ENCODE measurements around the gene AADACL3. TPM values are rescaled to one million over a fixed set of nuclear protein-coding genes. Genes with fewer than 3 reads are reported as not detected.

AADACL3 gene
- total and polyA plus RNA-seq, 2 of the 13 experiments (the other 11 are each of a cell fraction or from before 2014, with no cell fraction given), result not detected

- TF ChIP-seq ZSCAN29 (CRISPR knock-in tag; conservative IDR thresholded peaks at IDR 0.05) (no peak), ISX (CRISPR knock-in tag; conservative IDR thresholded peaks at IDR 0.05) (no peak), GPBP1L1 (CRISPR knock-in tag; IDR thresholded peaks at IDR 0.05) (no peak), CCAR2 (optimal IDR thresholded peaks at IDR 0.05; ENCODE audit: low read depth, low read length) (no peak), ZNF775 (CRISPR knock-in tag; IDR thresholded peaks at IDR 0.05; ENCODE audit: borderline replicate concordance) (no peak), NFRKB (IDR thresholded peaks at IDR 0.05) (no peak)
These were observed 37.1 kb upstream of the AADACL3 start (continued) for GRCh38 chr1:12678820-12679219.

- no peaks in the 10 kb centered on the region for H3K4me1 ChIP-seq (ENCODE audit: insufficient read depth, low read length)
- H3K9me3 ChIP-seq (ENCODE audit: low read length), result no peaks in the 10 kb centered on the region
- no peaks in the 10 kb centered on the region for H4K20me1 ChIP-seq (ENCODE audit: insufficient read depth, low read length)
- BruUV-seq (replicated peaks), result no TSS peak
- no peak overlapping the region for H2AFZ ChIP-seq (ENCODE audit: low read length)
- ATAC-seq (no peak), DNase-seq (ENCODE audit: low spot score) (no peak), FAIRE-seq (no peak)
- in situ Hi-C loops (cut with HindIII; ENCODE audit: extremely low pct_ligation_motif_present, low pct_unique_long_range_greater_than_20kb) (no loop called here), intact Hi-C loops (cut with micrococcal nuclease; ENCODE audit: unreplicated experiment) (no loop called here)
- WGBS (ENCODE audit: low lambda C conversion rate), result 1% methylated on average over 2 of the region's 2 CpGs
- no peaks in the 10 kb centered on the region for H3K36me3 ChIP-seq (replicated peaks in 1 of 2; ENCODE audit: control insufficient read depth in 1 of 2, insufficient read depth in 2 of 2, low read length in 2 of 2)
- no peak overlapping the region for H3K4me3 ChIP-seq (replicated peaks in 1 of 3; ENCODE audit: insufficient read depth in 1 of 3, low read depth in 2 of 3, low read length in 3 of 3)
- H3K79me2 ChIP-seq (ENCODE audit: insufficient read depth, low read length), result no peaks in the 10 kb centered on the region
- H3K27me3 ChIP-seq (ENCODE audit: control insufficient read depth in 1 of 2, insufficient read depth in 2 of 2, low read length in 2 of 2), result peaks cover 3% of the 10 kb centered on the region in 2 experiments; a peak in 3 of 5 replicates
- ChIA-PET CTCF (ENCODE audit: low intra/inter-chr PET ratio, low total read pairs) (no interaction called here), POLR2A (no interaction called here)
- H3K9ac ChIP-seq (ENCODE audit: insufficient read depth, low read depth, low read length), result no peak overlapping the region
- TF ChIP-seq, protein P1, sequence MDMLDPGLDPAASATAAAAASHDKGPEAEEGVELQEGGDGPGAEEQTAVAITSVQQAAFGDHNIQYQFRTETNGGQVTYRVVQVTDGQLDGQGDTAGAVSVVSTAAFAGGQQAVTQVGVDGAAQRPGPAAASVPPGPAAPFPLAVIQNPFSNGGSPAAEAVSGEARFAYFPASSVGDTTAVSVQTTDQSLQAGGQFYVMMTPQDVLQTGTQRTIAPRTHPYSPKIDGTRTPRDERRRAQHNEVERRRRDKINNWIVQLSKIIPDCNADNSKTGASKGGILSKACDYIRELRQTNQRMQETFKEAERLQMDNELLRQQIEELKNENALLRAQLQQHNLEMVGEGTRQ (IDR thresholded peaks at IDR 0.05; ENCODE audit: low read depth, low read length), result no peak
- TF ChIP-seq, protein P1 (CRISPR knock-in tag; IDR thresholded peaks at IDR 0.05; ENCODE audit: borderline replicate concordance), result no peak
- TF ChIP-seq, protein P2, sequence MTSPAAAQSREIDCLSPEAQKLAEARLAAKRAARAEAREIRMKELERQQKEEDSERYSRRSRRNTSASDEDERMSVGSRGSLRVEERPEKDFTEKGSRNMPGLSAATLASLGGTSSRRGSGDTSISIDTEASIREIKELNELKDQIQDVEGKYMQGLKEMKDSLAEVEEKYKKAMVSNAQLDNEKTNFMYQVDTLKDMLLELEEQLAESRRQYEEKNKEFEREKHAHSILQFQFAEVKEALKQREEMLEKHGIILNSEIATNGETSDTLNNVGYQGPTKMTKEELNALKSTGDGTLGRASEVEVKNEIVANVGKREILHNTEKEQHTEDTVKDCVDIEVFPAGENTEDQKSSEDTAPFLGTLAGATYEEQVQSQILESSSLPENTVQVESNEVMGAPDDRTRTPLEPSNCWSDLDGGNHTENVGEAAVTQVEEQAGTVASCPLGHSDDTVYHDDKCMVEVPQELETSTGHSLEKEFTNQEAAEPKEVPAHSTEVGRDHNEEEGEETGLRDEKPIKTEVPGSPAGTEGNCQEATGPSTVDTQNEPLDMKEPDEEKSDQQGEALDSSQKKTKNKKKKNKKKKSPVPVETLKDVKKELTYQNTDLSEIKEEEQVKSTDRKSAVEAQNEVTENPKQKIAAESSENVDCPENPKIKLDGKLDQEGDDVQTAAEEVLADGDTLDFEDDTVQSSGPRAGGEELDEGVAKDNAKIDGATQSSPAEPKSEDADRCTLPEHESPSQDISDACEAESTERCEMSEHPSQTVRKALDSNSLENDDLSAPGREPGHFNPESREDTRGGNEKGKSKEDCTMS (CRISPR knock-in tag; conservative IDR thresholded peaks at IDR 0.05), result no peak
- TF ChIP-seq, protein P3, sequence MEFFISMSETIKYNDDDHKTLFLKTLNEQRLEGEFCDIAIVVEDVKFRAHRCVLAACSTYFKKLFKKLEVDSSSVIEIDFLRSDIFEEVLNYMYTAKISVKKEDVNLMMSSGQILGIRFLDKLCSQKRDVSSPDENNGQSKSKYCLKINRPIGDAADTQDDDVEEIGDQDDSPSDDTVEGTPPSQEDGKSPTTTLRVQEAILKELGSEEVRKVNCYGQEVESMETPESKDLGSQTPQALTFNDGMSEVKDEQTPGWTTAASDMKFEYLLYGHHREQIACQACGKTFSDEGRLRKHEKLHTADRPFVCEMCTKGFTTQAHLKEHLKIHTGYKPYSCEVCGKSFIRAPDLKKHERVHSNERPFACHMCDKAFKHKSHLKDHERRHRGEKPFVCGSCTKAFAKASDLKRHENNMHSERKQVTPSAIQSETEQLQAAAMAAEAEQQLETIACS (CRISPR knock-in tag; IDR thresholded peaks at IDR 0.05), result no peak
- TF ChIP-seq POLR2G (IDR thresholded peaks at IDR 0.05; ENCODE audit: low read depth, low read length), result no peak
- TF ChIP-seq, protein P4, sequence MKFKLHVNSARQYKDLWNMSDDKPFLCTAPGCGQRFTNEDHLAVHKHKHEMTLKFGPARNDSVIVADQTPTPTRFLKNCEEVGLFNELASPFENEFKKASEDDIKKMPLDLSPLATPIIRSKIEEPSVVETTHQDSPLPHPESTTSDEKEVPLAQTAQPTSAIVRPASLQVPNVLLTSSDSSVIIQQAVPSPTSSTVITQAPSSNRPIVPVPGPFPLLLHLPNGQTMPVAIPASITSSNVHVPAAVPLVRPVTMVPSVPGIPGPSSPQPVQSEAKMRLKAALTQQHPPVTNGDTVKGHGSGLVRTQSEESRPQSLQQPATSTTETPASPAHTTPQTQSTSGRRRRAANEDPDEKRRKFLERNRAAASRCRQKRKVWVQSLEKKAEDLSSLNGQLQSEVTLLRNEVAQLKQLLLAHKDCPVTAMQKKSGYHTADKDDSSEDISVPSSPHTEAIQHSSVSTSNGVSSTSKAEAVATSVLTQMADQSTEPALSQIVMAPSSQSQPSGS (CRISPR knock-in tag; IDR thresholded peaks at IDR 0.05), result no peak
- TF ChIP-seq RXRB (CRISPR knock-in tag; IDR thresholded peaks at IDR 0.05; ENCODE audit: borderline replicate concordance), result no peak
- no peak for TF ChIP-seq FOSL2 (CRISPR knock-in tag; IDR thresholded peaks at IDR 0.05)
- TF ChIP-seq ATF1 (CRISPR knock-in tag; IDR thresholded peaks at IDR 0.05), result no peak
- no peak for TF ChIP-seq KDM1A (CRISPR knock-in tag; IDR thresholded peaks at IDR 0.05)
- H3K27ac ChIP-seq (ENCODE audit: extremely low read length, insufficient read depth, low read length), result no peak overlapping the region
- no peak overlapping the region for H3K4me2 ChIP-seq (ENCODE audit: low read depth, low read length)
These were observed 25.8 kb upstream of the AADACL3 start for GRCh38 chr1:12690156-12690555.

Data from HepG2 (cell line).